K562 (cell line): ENCODE results near the gene TTC21A. TPM values are rescaled to one million over a fixed set of nuclear protein-coding genes. Genes with fewer than 3 reads are reported as not detected.

Experiments used
- CBFA2T2 ChIP-seq: fragments of 450-650 bp; conservative IDR thresholded peaks from 2 replicates; pipeline ENCODE4 v1.6.1; 2017; ENCODE audit warnings: mild to moderate bottlenecking
- CREB5 ChIP-seq: fragments of 250-450 bp; sonication (Bioruptor Pico); IDR thresholded peaks from 2 replicates; pipeline ENCODE4 v1.5.0; 2020; ENCODE audit warnings: mild to moderate bottlenecking
- ELF2 ChIP-seq: fragments of 250-450 bp; sonication (Bioruptor Pico); IDR thresholded peaks from 2 replicates; pipeline ENCODE4 v1.5.0; 2021; ENCODE audit warnings: mild to moderate bottlenecking
- NR2F6 ChIP-seq: fragments of 450-650 bp; formaldehyde crosslinking; IDR thresholded peaks from 2 replicates; pipeline ENCODE4 v1.4.0; 2020; ENCODE audit warnings: mild to moderate bottlenecking
- SLC30A9 ChIP-seq: fragments of 250-450 bp; sonication (Bioruptor Pico); IDR thresholded peaks from 2 replicates; pipeline ENCODE4 v1.8.0; 2022; ENCODE audit warnings: mild to moderate bottlenecking, moderate library complexity
- SREBF2 ChIP-seq: sonication (generic); formaldehyde crosslinking; IDR thresholded peaks from 2 replicates; pipeline ENCODE4 v1.4.0; 2020; ENCODE audit warnings: mild to moderate bottlenecking, missing genetic modification reagents
- ZFPM2 ChIP-seq: fragments of 250-450 bp; sonication (Bioruptor Pico); IDR thresholded peaks from 2 replicates; pipeline ENCODE4 v1.5.1; 2022; ENCODE audit warnings: mild to moderate bottlenecking
- ZNF740 ChIP-seq, 3 experiments: fragments of 200-800 bp in 1 of 3; sonication (Bioruptor generic) in 1 of 3; sonication (generic) in 1 of 3; formaldehyde crosslinking in 1 of 3; IDR thresholded peaks; 2 replicates each; pipeline versions ENCODE4 v1.6.1 to v1.8.0; 2016 to 2022; ENCODE audit warnings: mild to moderate bottlenecking in 2 of 3, missing compliant biosample characterization in 2 of 3, missing genetic modification characterization in 2 of 3, missing genetic modification reagents in 1 of 3
- polyA plus RNA-seq, 8 experiments: library from polyadenylated mRNA; depleted of rRNA in 4 of 8; stranded (reverse) in 5 of 8; unstranded in 3 of 8; fragments of >200 nt; fragmentation: Nextera tagmentation in 2 of 8; fragmentation: Illumina TruSeq in 1 of 8; extraction: Ambion mirVana in 2 of 8; extraction: Trizol in 1 of 8; gene quantifications; 2 replicates each; pipeline versions ENCODE4 v1.2.1 to v1.2.3, GENCODE V29; 2011 to 2014; ENCODE audit warnings: inconsistent platforms in 1 of 8, missing spikeins in 1 of 8
- total RNA-seq, 7 experiments: library from RNA; depleted of rRNA in 6 of 7; stranded (reverse); fragments of >200 nt in 6 of 7; fragmentation: Illumina TruSeq in 2 of 7; extraction: Trizol in 2 of 7; gene quantifications; 2 replicates each; pipeline versions ENCODE4 v1.2.1 to v1.2.3, GENCODE V29; 2011 to 2021; ENCODE audit warnings: low replicate concordance in 1 of 7

TTC21A gene
- total and polyA plus RNA-seq, 9 of the 15 experiments (the other 6 are each of a cell fraction or from before 2014, with no cell fraction given) = 0.22 to 1.4 (median 0.70) TPM

GRCh38 chr3:39180546-39181346, 73.3 kb downstream of the TTC21A start (continued):
- TF ChIP-seq CREB5 = no peak
- no peak for TF ChIP-seq ZFPM2 (CRISPR knock-in tag)
- TF ChIP-seq ZNF740 (CRISPR knock-in tag; IDR thresholded peaks at IDR 0.05) = no peak
- TF ChIP-seq ZNF740 (tag; IDR thresholded peaks at IDR 0.05) = no peak
- no peak for TF ChIP-seq ELF2 (CRISPR knock-in tag)
- TF ChIP-seq SREBF2 (CRISPR knock-in tag) = no peak
- TF ChIP-seq CBFA2T2 = no peak
- TF ChIP-seq SLC30A9 = no peak
- no peak for TF ChIP-seq NR2F6
